GM18870 (cell line): ENCODE data around the gene CHN1.
A peak's percentile ranks its signal among the peaks of the same experiment; 100 is the strongest.

ENCODE experiments used
- ATAC-seq: cut with Tn5 transposase; IDR thresholded peaks from one replicate; pipeline ENCODE4 v1.9.1; 2021; ENCODE audit warnings: moderate library complexity; ENCODE audit not compliant: unreplicated experiment

CHN1 gene

DNA sequence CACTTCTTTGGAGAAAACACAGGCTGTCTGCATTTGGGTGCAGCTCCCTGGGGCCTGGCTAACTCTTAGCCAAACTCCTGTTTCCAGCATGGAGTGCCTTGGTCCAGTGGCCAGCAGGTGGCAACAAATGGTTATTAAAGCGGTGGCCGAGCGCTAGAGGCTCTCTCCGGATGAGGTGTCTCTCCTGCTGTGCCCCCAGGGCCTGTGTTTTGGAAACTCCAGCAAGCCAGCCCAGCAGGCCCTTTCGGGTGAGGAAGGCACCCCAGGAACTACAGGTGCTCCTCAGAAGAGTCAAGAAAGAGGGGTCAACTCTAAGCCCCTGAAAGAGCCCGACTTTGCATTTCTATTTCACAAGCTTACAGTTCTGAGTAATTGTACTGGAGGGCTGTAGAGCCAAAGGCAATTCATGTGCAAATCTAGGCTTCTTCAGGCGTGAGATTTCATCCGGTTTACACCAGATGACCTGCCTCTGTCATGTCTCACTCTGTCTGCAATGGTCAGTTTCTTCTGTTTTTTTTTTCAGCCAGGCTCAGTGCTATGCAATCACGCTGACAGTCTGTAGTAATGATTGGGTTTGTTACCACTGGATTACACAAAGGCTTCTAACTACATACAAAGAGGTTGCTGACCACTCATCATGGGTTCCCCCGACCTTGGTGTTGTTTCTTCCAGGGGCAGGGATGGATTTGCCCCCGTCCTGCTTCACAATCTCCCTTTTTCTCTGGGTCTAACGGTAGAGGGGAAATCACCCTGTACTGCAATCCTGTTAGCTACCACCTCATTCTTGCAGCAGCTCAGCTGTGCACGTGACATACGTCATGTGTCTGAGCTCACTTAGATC lies 233.3 kb downstream of the CHN1 start:
- ATAC-seq, result no peak

- no peak for ATAC-seq
Observed at GRCh38 chr2:174771136-174771535, 234.0 kb downstream of the CHN1 start.

DNA sequence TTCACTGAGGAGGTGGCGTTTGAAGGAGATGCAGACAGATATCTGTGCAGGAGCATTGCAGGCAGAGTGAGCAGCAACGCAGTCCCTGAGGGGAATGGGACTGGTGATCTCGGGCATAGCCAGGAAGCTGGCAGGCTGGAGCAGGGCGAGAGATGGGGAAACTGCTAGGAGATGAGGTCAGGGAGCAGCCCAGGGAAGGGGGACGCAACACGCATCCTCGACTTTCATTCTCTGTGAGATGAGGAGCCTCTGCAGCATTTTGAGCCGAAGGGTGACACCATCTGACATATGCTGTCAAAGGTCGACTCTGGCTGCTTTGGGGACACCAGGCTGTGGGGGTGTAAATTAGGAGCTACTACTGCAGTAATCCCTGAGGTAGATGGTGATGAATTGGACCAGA lies 236.6 kb downstream of the CHN1 start:
- ATAC-seq, result no peak

DNA sequence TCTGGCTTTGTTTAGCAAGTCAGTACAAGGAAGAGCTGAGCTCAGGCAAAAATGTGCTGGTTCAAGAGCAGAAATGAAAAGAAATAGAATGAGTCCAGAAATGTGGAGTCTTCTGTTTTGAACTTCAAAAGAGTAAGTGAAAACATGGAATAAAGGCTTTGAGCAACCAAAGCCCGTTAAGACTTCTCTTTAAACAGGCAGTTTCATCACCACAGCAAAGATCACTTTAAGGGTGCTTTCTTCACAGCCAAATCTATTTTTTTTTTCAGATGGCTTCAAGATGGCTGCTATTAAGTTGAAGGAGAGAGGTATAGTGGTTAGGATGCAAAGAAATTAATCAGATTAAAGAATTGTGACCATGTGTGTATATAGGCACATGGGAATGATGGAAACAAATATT lies 238.9 kb downstream of the CHN1 start:
- no peak for ATAC-seq

DNA sequence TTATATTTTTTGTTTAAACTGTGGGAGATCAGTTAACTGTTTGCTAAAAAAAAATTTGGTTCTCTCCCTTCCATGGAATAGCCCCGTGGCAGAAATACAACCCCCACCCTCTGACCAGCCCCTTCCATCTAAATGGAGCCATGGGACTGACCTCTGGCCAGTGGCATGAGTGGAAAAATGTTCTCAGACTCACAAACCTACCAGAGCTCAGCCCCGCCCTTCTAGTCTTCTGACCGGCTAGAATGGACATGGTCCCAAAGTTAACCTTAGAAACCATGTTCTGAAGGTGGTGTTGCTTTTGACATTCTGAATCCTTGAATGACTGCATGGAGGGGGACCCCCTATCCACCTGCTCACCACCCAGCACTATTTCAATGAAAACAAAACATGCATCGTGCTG lies 239.6 kb downstream of the CHN1 start:
- no peak for ATAC-seq

DNA sequence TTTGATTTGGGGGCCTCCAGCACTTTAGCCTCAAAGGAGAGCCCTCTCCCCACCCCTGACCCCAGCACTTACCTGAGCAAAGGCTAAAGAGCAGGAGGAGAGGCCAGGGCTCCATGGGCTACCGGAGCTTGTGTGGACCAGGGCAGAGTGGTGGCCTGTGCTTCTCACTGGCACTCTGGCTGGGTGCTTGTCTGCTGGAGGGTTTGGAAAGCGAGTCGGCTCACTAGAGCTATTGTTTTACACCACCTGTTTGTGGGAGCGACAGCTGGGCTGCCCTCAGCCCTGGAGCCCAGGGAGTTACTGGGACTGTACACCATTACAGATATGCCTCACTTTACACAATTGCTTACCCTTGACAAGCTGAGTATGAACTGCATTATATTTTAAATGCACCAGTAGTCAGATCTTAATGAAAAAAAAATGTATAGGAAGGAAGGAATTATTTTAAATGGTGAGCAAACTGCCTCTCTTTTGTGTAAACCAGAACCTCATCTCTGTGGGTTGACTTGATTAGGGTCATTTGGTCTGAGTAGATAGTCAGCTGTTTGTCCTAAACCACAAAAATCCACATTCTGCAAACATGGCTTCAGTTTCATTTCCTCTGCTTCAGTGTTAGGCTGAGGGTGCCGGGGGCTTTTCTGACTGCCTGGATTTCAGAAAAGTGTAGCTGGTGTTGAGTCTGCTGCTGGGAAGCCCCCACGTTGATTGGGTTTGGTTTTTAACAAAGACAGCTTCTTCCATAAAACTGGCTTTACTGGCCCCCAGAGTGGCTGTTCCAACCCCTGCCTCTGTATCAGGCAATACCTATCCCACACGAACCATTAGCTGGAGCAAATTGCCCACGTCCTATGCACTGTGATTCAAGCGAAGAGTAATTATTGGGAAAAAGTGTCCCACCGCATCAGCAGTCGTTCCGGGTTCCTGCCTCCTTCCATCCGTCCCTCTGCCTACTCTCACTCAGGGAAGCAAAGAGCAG lies 240.6 kb downstream of the CHN1 start, which contains the start of gene CHRNA1:
Gene CHRNA1 (minus strand): TSS at position 193 of the 976 bp plus-strand sequence. CDS start 78 bp downstream, at position 115.
- ATAC-seq, result peak; percentile 55

- no peak for ATAC-seq
Observed at GRCh38 chr2:174763780-174764179, 241.4 kb downstream of the CHN1 start.

DNA sequence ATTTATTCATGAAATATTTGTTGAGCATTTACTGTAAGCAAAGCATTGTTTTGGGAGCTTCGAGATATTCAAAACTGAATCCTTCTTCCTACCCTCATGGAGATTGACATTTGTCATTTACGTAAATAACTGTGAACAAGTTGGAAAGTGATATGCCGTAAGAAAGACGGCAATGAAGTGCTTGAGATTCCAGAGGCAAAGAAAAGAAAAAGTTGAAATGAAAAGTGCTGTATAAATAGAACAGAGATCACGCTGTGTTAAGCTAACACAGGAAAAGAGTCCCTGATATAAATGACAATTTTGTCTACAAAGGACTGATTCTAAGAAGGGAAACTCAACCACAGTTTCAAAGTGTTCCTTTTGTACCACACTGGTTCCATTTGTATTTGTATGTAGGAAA lies 242.7 kb downstream of the CHN1 start:
- no peak for ATAC-seq

DNA sequence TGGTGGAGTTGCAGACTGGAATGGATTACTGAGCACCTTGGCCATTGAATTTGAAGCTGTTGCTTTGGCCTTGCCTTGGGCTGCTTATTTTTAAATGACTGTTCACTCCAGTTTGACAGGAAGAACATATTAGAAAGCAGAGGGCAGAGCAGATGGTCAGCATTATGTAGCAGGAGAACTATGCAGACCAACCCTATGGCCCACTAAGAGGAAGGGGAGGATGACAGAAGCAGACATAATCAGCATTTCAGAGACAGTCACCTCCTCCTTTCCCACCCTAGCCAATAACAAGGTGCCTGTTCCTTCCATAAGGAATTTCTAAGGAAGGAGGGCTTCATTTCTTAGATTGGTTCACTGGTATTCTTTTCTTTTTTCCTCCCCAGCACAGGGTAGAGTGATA lies 243.3 kb downstream of the CHN1 start:
- no peak for ATAC-seq

DNA sequence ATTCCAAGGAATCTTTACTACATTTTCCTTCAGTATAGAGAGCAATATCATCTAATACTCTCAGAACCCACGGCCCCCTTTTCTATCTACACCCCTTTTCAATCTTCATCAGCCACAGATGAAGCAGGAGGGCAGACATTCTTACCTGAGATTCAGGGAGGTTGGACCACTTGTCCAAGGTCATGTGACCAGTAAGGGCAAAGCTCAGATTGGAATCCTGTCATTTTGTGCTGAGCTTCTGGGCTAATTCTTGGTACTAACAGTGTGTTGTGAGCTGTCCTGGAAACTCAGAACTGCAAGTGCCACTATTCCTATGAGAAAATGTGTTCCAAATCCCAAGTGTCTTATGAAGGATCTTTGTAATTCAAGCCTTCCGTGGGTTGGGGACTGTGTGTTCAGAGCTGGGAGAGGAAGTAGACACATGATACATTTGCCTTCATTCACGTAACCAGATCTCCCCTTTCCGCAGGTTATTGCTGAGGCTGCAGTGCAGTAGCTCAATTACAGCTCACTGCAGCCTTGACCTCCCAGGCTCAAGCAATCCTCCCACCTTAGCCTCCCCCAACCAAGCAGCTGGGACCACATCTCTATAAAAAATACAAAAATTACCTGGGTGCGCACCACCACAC lies 244.2 kb downstream of the CHN1 start:
- ATAC-seq, result no peak

GRCh38 chr2:174759381-174760065 lies 245.7 kb downstream of the CHN1 start:
- no peak for ATAC-seq

GRCh38 chr2:174756743-174757142 lies 248.4 kb downstream of the CHN1 start:
- ATAC-seq, result no peak

DNA sequence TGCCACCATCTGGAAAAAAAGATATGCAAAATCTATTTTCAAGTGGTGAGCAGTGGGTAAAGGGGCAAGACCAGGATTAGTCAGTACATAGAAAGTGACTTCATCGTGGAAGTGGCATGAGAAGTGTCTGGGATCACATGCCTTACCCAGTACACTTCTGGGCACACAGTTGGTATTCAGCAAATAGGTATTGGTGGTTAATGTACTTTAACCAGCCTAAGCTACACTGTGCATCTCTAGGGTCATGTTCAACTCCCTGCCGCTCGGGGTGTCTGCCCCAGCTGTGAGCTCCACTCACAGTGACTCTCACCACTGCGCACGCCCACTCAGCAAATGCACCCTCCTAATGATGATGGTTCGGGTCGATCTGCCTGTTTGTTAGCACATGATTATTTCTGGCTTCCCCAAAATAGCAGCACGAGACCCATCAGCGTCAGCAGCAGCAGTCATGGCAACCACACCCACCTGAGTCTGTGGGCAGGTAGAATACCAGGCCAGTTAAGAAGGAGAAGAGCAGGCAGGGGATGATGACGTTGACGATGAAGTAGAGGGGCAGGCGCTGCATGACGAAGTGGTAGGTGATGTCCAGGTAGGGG lies 252.0 kb downstream of the CHN1 start:
- peak; percentile 24 for ATAC-seq

DNA sequence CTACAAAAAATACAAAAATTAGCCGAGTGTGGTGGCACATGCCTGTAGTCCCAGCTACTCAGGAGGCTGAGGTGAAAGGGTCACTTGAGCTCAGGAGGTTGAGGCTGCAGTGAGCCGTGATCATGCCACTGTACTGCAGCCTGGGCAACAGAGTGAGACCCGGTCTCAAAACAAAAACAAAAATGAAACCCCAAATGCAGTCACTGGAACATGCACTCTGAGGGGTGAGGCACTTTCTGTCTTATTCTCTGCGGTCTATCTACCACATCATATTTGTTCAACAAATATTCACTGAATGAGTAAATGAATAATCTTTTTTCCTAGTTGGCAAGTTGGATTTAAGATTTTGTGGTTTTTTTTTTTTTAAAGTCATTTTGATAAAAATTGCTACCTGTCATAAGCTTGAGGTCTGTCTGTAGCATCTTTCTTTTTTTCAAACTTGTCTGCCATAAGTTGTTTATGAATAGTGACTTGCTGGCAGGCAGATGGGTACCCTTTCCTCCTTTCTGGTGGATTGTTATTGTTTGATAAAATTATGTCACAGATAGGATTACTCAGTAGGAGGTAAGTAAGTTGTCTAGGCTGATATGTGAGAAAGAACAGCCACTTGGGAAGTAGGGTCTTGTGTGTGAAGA lies 252.7 kb downstream of the CHN1 start:
- peak; percentile 95 for ATAC-seq

DNA sequence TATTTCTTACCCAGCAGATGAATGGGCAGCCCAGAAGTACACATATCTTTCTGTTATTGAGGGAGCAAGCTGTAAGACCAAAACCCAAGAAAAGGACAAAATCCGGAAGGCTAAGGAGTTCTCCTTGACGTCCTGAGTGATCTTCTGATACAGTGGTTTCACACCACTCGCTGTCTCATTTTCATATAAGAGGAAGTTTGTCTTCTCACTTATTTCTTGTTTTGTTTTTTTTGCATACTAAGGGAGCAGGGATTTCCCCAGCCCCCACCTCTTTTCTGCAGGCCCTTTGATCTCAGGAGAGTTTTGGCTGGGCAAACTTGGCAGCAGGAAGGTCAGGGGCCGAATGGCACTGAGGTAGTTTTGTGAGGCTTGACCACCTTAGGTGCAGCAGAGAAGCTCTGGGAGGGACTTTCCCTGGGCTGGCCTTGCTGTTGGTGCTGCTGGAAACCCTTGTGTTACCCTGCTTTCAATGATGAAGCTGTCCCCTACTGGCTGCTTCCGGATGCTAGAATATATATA lies 254.2 kb downstream of the CHN1 start:
- ATAC-seq, result peak; percentile 38

- no peak for ATAC-seq
Observed at GRCh38 chr2:174749793-174750192, 255.4 kb downstream of the CHN1 start.

DNA sequence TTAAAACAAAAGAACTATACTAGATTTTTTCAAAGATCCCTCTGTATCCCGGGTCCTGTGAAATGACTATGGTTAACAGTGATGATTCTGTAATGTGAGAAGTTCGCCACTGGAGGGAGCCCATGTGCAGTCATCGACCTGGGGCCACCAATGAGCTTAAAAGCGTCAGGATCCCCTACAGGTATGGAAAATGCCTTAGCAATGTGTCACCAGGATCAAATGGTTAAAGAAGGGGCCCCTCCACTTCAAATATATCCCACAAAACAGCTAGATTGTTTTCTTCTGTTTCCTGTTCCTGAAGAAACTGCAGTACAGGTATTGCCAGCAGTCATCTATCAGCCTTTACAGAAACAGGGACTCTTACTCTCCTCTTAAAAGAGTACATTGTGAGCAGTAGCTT lies 256.2 kb downstream of the CHN1 start:
- ATAC-seq, result no peak
